ENCODE data around the gene REV1.
A peak's percentile ranks its signal among the peaks of the same experiment; 100 is the strongest.
"Not testable (repeated sequence)": the region's sequence is repeated elsewhere in the genome, so short reads cannot be mapped to it uniquely, and the experiment has no call there.

REV1 gene

GRCh38 chr2:99403084-99403483 is 86.7 kb downstream of the REV1 start:
- peak; percentile 11 for DNase-seq (ENCODE audit: low spot score)

DNA sequence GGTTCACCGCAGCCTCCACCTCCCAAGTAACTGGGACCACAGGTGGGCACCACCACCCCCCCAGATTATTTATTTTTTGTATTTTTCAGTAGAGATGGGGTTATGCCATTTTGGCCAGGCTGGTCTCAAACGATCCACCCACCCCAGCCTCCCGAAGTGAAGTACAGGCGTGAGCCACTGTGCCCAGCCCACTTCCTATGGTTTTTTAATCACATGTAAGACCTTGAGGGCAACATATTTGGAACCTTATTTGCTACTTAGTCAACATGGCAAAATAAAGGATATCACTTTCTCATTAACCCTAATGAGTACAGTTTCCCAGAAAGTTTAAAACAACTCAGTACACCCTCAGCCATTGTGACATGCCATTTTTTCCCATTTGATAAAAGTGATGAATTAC is 88.0 kb downstream of the REV1 start:
- no peak for DNase-seq (ENCODE audit: low spot score)

GRCh38 chr2:99399795-99400194 is 90.0 kb downstream of the REV1 start:
- no peak for DNase-seq (ENCODE audit: low spot score)

- no peak for DNase-seq (ENCODE audit: low spot score)
Observed at GRCh38 chr2:99399063-99399462, 90.8 kb downstream of the REV1 start.

DNA sequence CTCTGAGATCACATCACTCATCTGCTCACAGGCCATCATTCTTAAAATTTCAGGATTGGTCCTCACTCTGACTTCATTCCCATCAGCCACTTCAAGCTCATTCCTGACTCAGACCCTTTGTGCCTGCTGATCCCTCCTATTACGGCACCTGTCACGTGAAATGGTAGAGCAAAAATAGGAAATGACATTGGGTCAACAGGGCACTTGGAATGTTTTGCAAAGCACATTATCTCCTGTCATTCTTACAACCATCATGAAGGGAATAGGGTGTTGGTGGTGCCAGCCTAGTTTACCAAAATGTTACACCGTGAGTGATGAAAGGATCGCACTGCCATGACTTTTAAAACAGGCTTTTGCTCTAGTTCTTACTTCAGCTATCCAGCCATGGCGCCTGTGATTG is 91.5 kb downstream of the REV1 start:
- no peak for DNase-seq (ENCODE audit: low spot score)

- no peak for DNase-seq (ENCODE audit: low spot score)
Observed at GRCh38 chr2:99397266-99397920, 92.4 kb downstream of the REV1 start.

DNA sequence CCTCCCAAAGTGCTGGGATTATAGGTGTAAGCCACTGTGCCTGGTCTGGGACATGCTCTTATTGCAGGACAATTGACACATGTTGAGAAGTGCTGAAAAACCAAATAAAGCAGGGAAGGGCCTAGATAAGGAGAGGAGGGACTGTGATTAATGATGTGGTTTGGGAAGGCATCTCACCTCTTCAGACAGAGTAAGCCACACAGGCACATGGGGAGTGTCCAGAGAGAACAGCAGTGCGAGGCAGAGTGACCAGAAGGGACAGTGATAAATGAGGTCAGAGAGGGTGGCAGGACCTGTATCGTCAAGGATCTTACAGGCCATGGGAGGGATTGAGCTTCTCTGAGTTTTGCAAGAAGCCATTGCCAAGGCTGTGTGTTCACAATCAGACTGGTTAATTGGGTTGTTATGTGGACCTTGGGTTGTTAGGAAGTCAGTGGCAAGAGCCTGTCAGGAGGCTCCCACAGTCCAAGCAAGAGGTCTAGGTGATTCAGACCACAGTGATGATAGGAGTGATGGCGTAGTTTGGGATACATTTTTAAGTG is 94.2 kb downstream of the REV1 start:
- no peak for DNase-seq (ENCODE audit: low spot score)

GRCh38 chr2:99389946-99390345 is 99.9 kb downstream of the REV1 start:
- no peak for DNase-seq (ENCODE audit: low spot score)

DNA sequence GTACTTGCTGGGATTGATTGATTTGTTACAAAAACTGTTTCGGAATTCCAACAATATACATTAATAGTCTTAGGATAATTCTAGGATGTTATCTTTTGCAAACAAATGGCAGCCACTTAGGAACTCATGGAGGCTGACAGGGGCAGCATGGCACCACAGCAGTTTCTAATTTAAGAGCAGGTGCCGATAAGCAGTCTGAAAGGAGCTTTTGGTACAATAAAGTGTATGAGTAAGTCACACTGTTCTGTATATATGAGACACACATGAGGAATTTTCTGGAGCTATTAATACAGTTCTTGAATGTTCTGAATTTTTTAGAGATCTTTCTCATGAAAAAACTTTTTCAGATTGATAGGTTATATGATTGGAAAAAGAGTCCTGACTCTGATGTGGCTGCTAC is 100.4 kb downstream of the REV1 start:
- peak; percentile 52 for DNase-seq (ENCODE audit: low spot score)

DNA sequence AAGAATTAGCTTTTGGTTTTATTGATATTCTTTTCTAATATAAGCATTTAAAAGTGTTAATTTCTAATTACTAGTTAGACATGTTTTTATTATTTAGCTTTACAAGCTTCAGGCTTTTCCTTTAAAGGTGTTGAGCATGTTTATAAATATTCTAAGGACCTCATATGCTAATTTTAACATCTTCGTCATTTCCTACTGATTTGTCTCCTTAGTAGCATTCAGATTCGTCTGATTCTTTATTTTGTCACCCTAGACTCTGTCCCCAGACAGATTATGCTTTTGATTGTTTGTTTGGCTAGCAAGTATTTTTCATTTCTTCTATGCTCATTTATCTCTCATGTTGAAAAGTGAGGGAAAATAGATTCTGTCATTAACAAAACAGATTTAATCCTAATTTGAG is 100.9 kb downstream of the REV1 start:
- no peak for DNase-seq (ENCODE audit: low spot score)

- DNase-seq (ENCODE audit: low spot score): no peak
Observed at GRCh38 chr2:99386011-99386410, 103.8 kb downstream of the REV1 start.

- DNase-seq (ENCODE audit: low spot score): no peak
Observed at GRCh38 chr2:99382143-99382542, 107.7 kb downstream of the REV1 start.

GRCh38 chr2:99380376-99381010 is 109.3 kb downstream of the REV1 start:
- no peak for DNase-seq (ENCODE audit: low spot score)

GRCh38 chr2:99377879-99378278 is 111.9 kb downstream of the REV1 start:
- DNase-seq (ENCODE audit: low spot score): no peak

DNA sequence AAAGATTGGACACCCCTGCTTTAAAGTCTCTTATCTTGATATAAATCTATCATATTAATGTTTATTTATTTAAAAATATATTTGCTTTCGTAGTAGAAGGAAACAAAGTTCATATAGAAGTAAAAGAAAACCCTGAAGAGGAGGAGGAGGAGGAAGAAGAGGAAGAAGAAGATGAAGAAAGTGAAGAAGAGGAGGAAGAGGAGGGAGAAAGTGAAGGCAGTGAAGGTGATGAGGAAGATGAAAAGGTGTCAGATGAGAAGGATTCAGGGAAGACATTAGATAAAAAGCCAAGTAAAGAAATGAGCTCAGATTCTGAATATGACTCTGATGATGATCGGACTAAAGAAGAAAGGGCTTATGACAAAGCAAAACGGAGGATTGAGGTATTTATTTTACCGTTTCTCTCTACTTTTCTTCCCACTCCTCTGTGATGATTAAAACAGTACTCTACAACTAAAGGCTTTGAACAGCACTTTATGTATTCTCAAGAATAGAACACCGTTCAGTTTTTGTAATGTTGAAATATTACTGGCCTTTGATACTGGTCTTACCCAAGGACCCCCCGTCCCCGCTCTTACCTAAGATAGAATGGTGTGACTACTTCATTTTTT is 113.5 kb downstream of the REV1 start:
- no peak for DNase-seq (ENCODE audit: low spot score)

- no peak for DNase-seq (ENCODE audit: low spot score)
Observed at GRCh38 chr2:99374747-99375146, 115.1 kb downstream of the REV1 start.

- no peak for DNase-seq (ENCODE audit: low spot score)
Observed at GRCh38 chr2:99373144-99373543, 116.7 kb downstream of the REV1 start.

GRCh38 chr2:99368854-99369253 is 121.0 kb downstream of the REV1 start:
- DNase-seq (ENCODE audit: low spot score): not testable (repeated sequence)

DNA sequence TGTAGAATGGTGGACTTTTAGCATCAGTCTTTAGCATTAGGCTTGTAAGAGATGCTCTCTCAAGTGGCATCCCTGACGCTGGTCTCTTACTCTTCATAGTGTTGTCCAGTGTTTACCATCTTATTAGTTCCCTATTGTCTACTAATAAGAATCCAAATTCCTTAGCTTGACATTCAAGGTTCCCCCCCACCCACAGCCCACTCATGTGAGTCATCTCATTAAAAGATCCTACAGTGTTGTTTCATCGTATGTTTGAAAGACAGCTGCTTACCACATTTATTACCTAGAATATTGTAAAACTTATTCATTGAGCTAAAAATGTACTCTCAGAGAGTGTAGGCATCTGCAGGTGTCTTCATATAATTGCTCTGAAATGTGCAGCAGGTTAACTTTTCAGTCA is 124.2 kb downstream of the REV1 start:
- no peak for DNase-seq (ENCODE audit: low spot score)

GRCh38 chr2:99356853-99357252 is 133.0 kb downstream of the REV1 start:
- DNase-seq (ENCODE audit: low spot score): no peak

GRCh38 chr2:99354825-99355224 is 135.0 kb downstream of the REV1 start:
- not testable (repeated sequence) for DNase-seq (ENCODE audit: low spot score)

GRCh38 chr2:99354070-99354469 is 135.7 kb downstream of the REV1 start:
- DNase-seq (ENCODE audit: low spot score): peak; percentile 29

All from GM03348 (cell line).